Fibroblast of lung (primary cell): ENCODE measurements around the gene CALY. TPM values are rescaled to one million over a fixed set of nuclear protein-coding genes. Genes with fewer than 3 reads are reported as not detected.

Experiments
- DNase-seq, 2 donors: peaks; one replicate each; pipeline versions ENCODE4 v3.0.0 to v3.0.0-alpha.2; 2010; ENCODE audit warnings: low read depth in 2 of 2
- H2AFZ ChIP-seq: 2 replicates; pipeline ENCODE4 v1.5.1; 2012; ENCODE audit warnings: low read length, control low read depth, inconsistent platforms
- H3K27ac ChIP-seq: 2 replicates; pipeline ENCODE4 v1.5.1; 2011; ENCODE audit warnings: low read length, control low read depth; ENCODE audit not compliant: insufficient read depth
- H3K27me3 ChIP-seq: 2 replicates; pipeline ENCODE4 v1.5.1; 2011; ENCODE audit warnings: mild to moderate bottlenecking, low read length; ENCODE audit not compliant: control insufficient read depth, insufficient read depth
- H3K36me3 ChIP-seq: 2 replicates; pipeline ENCODE4 v1.5.1; 2011; ENCODE audit warnings: low read length; ENCODE audit not compliant: control insufficient read depth, insufficient read depth
- H3K4me1 ChIP-seq: 2 replicates; pipeline ENCODE4 v1.5.1; 2011; ENCODE audit warnings: low read length; ENCODE audit not compliant: control insufficient read depth, insufficient read depth; ENCODE audit errors: extremely low read depth
- H3K4me2 ChIP-seq: 2 replicates; pipeline ENCODE4 v1.5.1; 2011; ENCODE audit warnings: low read length, control low read depth; ENCODE audit not compliant: insufficient read depth; ENCODE audit errors: extremely low read depth
- H3K4me3 ChIP-seq, 4 experiments: fragments of 200-600 bp in 1 of 4; sonication (generic) in 1 of 4; replicated peaks in 1 of 4; 2 replicates each; pipeline ENCODE4 v1.5.1; 2011 to 2016; ENCODE audit warnings: low read length in 4 of 4, low read depth in 3 of 4, mild to moderate bottlenecking in 3 of 4, control low read depth in 2 of 4, inconsistent platforms in 1 of 4, mixed read lengths in 1 of 4; ENCODE audit not compliant: insufficient read depth in 1 of 4; ENCODE audit errors: control extremely low read depth in 1 of 4
- H3K79me2 ChIP-seq: 2 replicates; pipeline ENCODE4 v1.5.1; 2012; ENCODE audit warnings: mild to moderate bottlenecking, low read length, inconsistent platforms; ENCODE audit not compliant: control insufficient read depth, insufficient read depth
- H3K9ac ChIP-seq: 2 replicates; pipeline ENCODE4 v1.5.1; 2011; ENCODE audit warnings: mild to moderate bottlenecking, low read length, control low read depth; ENCODE audit not compliant: insufficient read depth
- H3K9me3 ChIP-seq: 2 replicates; pipeline ENCODE4 v1.5.1; 2012; ENCODE audit warnings: low read depth, low read length; ENCODE audit not compliant: control insufficient read depth, insufficient read depth
- H4K20me1 ChIP-seq: 2 replicates; pipeline ENCODE4 v1.5.1; 2011; ENCODE audit warnings: low read length; ENCODE audit not compliant: control insufficient read depth, insufficient read depth; ENCODE audit errors: extremely low read depth
- EZH2 ChIP-seq: IDR thresholded peaks from 2 replicates; pipeline ENCODE4 v1.5.1; 2012; ENCODE audit warnings: low read length, control low read depth, mild to moderate bottlenecking; ENCODE audit errors: missing control alignments
- polyA plus RNA-seq, 2 donors: library from polyadenylated mRNA; depleted of rRNA in 1 of 2; stranded (reverse) in 1 of 2; unstranded in 1 of 2; fragments of >200 nt; gene quantifications; 2 replicates each; pipeline ENCODE4 v1.2.1, GENCODE V29; 2011 to 2012; ENCODE audit warnings: missing spikeins in 1 of 2
- total RNA-seq: library from RNA; depleted of rRNA; stranded (reverse); fragments of >200 nt; gene quantifications from 2 replicates; pipeline ENCODE4 v1.2.1, GENCODE V29; 2014
- TF ChIP-seq, protein P1 (sequence below), 2 donors: IDR thresholded peaks in 1 of 2; conservative IDR thresholded peaks in 1 of 2; 1 replicate in 1 of 2; 2 replicates in 1 of 2; pipeline ENCODE4 v1.5.1; 2011 to 2012; ENCODE audit warnings: low read length in 2 of 2, control low read depth in 1 of 2, inconsistent platforms in 1 of 2, low read depth in 1 of 2, mild to moderate bottlenecking in 1 of 2

Gene CALY
- total and polyA plus RNA-seq, 2 donors (not counting 1 experiment from before 2014, with no cell fraction given) = not detected

DNA sequence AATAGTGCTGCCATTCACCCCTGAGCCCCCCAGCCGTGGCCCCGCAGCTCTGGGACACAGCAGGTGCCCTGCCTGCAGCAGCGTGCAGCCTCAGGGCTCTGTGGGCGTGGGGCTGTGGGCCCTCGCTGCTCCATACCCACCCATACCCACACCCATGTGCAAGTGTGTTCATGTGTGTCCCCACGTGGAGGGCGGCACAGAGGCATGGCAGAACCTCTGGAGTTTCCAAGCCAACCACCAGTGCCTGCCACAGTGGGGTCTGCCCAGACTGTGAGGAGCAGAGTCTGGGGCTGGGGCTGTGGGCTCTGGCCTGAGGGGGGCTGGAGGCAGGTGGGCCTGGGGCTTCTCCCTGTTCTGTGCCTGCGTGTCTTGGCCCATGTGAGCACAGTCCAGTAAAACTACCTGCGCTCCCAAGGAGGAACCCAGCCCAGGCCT lies 12.9 kb upstream of the CALY start:
- no peak overlapping the region for H3K9ac ChIP-seq
- no peaks in the 10 kb centered on the region for H4K20me1 ChIP-seq
- no peaks in the 10 kb centered on the region for H3K27me3 ChIP-seq
- no peak overlapping the region for H3K4me3 ChIP-seq
- H3K79me2 ChIP-seq = no peaks in the 10 kb centered on the region
- no peak for DNase-seq
- no peak for TF ChIP-seq EZH2
- TF ChIP-seq, protein P1, sequence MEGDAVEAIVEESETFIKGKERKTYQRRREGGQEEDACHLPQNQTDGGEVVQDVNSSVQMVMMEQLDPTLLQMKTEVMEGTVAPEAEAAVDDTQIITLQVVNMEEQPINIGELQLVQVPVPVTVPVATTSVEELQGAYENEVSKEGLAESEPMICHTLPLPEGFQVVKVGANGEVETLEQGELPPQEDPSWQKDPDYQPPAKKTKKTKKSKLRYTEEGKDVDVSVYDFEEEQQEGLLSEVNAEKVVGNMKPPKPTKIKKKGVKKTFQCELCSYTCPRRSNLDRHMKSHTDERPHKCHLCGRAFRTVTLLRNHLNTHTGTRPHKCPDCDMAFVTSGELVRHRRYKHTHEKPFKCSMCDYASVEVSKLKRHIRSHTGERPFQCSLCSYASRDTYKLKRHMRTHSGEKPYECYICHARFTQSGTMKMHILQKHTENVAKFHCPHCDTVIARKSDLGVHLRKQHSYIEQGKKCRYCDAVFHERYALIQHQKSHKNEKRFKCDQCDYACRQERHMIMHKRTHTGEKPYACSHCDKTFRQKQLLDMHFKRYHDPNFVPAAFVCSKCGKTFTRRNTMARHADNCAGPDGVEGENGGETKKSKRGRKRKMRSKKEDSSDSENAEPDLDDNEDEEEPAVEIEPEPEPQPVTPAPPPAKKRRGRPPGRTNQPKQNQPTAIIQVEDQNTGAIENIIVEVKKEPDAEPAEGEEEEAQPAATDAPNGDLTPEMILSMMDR (conservative IDR thresholded peaks at IDR 0.05 in 1 of 2, IDR thresholded peaks at IDR 0.05 in 1 of 2; ENCODE audit: low read depth in 1 of 2, low read length in 2 of 2) = no peak
- no peak overlapping the region for H3K4me2 ChIP-seq
- H2AFZ ChIP-seq = no peak overlapping the region
- H3K4me1 ChIP-seq = no peaks in the 10 kb centered on the region
- no peaks in the 10 kb centered on the region for H3K9me3 ChIP-seq
- H3K36me3 ChIP-seq = no peaks in the 10 kb centered on the region
- H3K27ac ChIP-seq = no peak overlapping the region

DNA sequence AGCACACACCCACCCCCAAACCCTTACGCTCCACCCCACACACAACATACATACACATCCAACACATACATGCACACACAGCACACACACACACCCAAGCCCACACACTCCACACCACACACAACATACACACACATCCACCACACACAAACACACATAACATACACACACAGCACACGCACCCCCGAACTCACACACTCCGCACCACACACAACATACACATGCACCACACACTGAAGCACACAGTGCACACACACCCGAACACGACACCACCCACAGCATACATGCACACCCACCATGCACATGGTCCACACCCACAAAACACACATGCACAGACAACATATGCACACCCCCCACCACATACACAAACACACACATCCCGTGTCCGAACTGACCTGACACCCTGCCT lies 12.5 kb upstream of the CALY start:
- H2AFZ ChIP-seq = no peak overlapping the region
- H3K36me3 ChIP-seq = no peaks in the 10 kb centered on the region
- no peak for TF ChIP-seq EZH2
- TF ChIP-seq, protein P1 (conservative IDR thresholded peaks at IDR 0.05 in 1 of 2, IDR thresholded peaks at IDR 0.05 in 1 of 2; ENCODE audit: low read depth in 1 of 2, low read length in 2 of 2) = no peak
- no peak overlapping the region for H3K27ac ChIP-seq
- no peaks in the 10 kb centered on the region for H3K27me3 ChIP-seq
- no peak overlapping the region for H3K4me3 ChIP-seq
- no peaks in the 10 kb centered on the region for H4K20me1 ChIP-seq
- H3K79me2 ChIP-seq = no peaks in the 10 kb centered on the region
- no peaks in the 10 kb centered on the region for H3K9me3 ChIP-seq
- DNase-seq = no peak
- H3K4me1 ChIP-seq = no peaks in the 10 kb centered on the region
- H3K9ac ChIP-seq = no peak overlapping the region
- H3K4me2 ChIP-seq = no peak overlapping the region

DNA sequence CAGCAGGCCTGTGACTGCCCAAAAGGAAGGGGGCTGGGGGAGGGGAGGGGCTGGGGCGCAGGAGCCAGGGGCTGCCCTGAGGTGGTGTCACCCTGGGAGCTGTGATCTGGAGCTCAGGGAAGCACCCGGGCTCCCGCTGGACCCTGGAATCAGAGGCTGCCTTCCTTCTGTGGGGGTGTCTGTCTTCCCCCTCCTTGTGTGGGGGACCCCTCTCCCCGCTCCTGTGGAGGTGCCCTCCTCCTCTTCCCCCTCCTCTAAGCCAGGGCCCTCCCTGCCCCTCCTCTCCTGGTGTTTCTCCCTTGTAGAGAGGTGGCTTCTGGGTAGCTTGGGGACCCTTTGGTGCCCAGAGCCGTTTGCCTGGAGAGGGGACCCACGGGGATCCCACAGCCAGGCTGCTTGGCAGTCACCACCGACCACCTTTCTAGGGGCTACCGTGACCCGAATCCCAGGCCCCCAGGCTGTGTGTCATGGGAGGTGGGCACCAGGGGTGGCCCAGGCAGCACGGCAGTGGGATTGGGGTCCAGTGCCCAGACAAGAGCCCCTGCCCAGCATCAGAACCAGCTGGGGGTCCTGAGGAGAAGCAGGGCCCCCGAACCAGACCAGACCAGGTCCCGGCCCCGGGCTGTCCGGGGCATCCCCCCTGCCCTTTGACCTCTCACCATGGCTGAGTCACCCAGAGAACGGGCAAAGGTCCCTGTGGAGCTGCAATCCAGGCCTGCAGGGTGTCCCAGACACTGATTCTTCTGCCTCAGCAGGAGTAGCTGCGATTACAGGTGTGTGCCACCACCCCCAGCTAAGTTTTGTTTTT lies 11.2 kb upstream of the CALY start:
- no peaks in the 10 kb centered on the region for H4K20me1 ChIP-seq
- no peak overlapping the region for H3K4me2 ChIP-seq
- no peaks in the 10 kb centered on the region for H3K79me2 ChIP-seq
- no peak overlapping the region for H3K27ac ChIP-seq
- no peaks in the 10 kb centered on the region for H3K4me1 ChIP-seq
- H3K9me3 ChIP-seq = no peaks in the 10 kb centered on the region
- H3K4me3 ChIP-seq = no peak overlapping the region
- H3K36me3 ChIP-seq = no peaks in the 10 kb centered on the region
- TF ChIP-seq EZH2 = no peak
- TF ChIP-seq, protein P1 (conservative IDR thresholded peaks at IDR 0.05 in 1 of 2, IDR thresholded peaks at IDR 0.05 in 1 of 2; ENCODE audit: low read depth in 1 of 2, low read length in 2 of 2) = no peak
- no peaks in the 10 kb centered on the region for H3K27me3 ChIP-seq
- no peak overlapping the region for H2AFZ ChIP-seq
- H3K9ac ChIP-seq = no peak overlapping the region
- no peak for DNase-seq
